K562 (cell line): ENCODE data around the gene SMCHD1. TPM values are rescaled to one million over a fixed set of nuclear protein-coding genes. Genes with fewer than 3 reads are reported as not detected.

ENCODE experiments used
- ATAC-seq: fragments of 200-7000 bp; cut with Tn5 transposase; 3 replicates; pipeline ENCODE4 v1.9.1; 2020; ENCODE audit warnings: moderate library complexity
- BruUV-seq: library from RNA; stranded (reverse); fragments of 400-500 nt; replicated peaks from 2 replicates; lab custom pipeline; 2021; lab: Mats Ljungman, UMichigan
- CTCF ChIA-PET: fragments of 300-600 bp; formaldehyde crosslinking; extraction: SDS; loops from one replicate; lab custom pipeline; 2021; ENCODE audit warnings: low intra/inter-chr PET ratio; lab: Yijun Ruan, JAX
- POLR2A ChIA-PET: fragments of 300-600, 350-650 bp; sonication (Branson Sonifier 250); formaldehyde crosslinking; extraction: SDS; loops from one replicate; lab custom pipeline; 2021; ENCODE audit warnings: antibody characterized with exemption, inconsistent platforms; lab: Yijun Ruan, JAX
- DNase-seq, 4 experiments: peaks; one replicate each; pipeline versions ENCODE4 v3.0.0 to v3.0.0-alpha.2; 2011 to 2018; ENCODE audit warnings: low spot score in 3 of 4, mixed read lengths in 3 of 4; ENCODE audit errors: extremely low read depth in 1 of 4
- FAIRE-seq: peaks from 2 replicates; lab custom pipeline; 2011; peaks lifted over from hg19 to GRCh38; lab: Jason Lieb, UNC
- H2AFZ ChIP-seq: 2 replicates; pipeline ENCODE4 v1.6.0; 2011; ENCODE audit warnings: low read depth, low read length, control low read depth, inconsistent platforms
- H3K27ac ChIP-seq: fragments of 200-600 bp; 3 replicates; pipeline ENCODE4 v1.8.0; 2011; ENCODE audit warnings: low read depth, mild to moderate bottlenecking, control low read depth, inconsistent platforms, low read length, moderate library complexity, mixed read lengths; ENCODE audit errors: extremely low read depth
- H3K27me3 ChIP-seq, 2 experiments: fragments of 300-600 bp in 1 of 2; 2 replicates in 1 of 2; 3 replicates in 1 of 2; pipeline versions ENCODE4 v1.6.0 to v1.8.0; 2011; ENCODE audit warnings: inconsistent platforms in 2 of 2, low read length in 2 of 2, mild to moderate bottlenecking in 1 of 2, mixed read lengths in 1 of 2, moderate library complexity in 1 of 2; ENCODE audit not compliant: control insufficient read depth in 2 of 2, insufficient read depth in 2 of 2
- H3K36me3 ChIP-seq: fragments of 300-600 bp; 3 replicates; pipeline ENCODE4 v1.8.0; 2011; ENCODE audit warnings: mild to moderate bottlenecking, low read length, inconsistent platforms; ENCODE audit not compliant: control insufficient read depth, insufficient read depth
- H3K4me1 ChIP-seq, 2 experiments: fragments of 200-600 bp in 1 of 2; replicated peaks in 1 of 2; 2 replicates in 1 of 2; 3 replicates in 1 of 2; pipeline versions ENCODE4 v1.5.1 to v1.8.0; 2011; ENCODE audit warnings: inconsistent platforms in 2 of 2, low read length in 2 of 2, mild to moderate bottlenecking in 1 of 2, mixed read lengths in 1 of 2, moderate library complexity in 1 of 2; ENCODE audit not compliant: control insufficient read depth in 2 of 2, insufficient read depth in 2 of 2
- H3K4me2 ChIP-seq: 2 replicates; pipeline ENCODE4 v1.6.1; 2011; ENCODE audit warnings: low read length, control low read depth, inconsistent platforms, mixed read lengths; ENCODE audit not compliant: insufficient read depth
- H3K4me3 ChIP-seq: fragments of 200-600 bp; sonication (generic), shearing (Covaris generic); 2 replicates; pipeline ENCODE4 v1.5.1; 2016; ENCODE audit warnings: control low read depth, inconsistent platforms
- H3K79me2 ChIP-seq: fragments of 200-600 bp; 3 replicates; pipeline ENCODE4 v1.8.0; 2011; ENCODE audit warnings: low read length, inconsistent platforms; ENCODE audit not compliant: control insufficient read depth, insufficient read depth
- H3K9ac ChIP-seq, 2 experiments: 2 replicates each; pipeline versions ENCODE4 v1.6.0 to v1.6.1; 2011; ENCODE audit warnings: low read depth in 2 of 2, low read length in 2 of 2, control low read depth in 1 of 2, inconsistent platforms in 1 of 2, mild to moderate bottlenecking in 1 of 2, mixed read lengths in 1 of 2; ENCODE audit not compliant: insufficient read depth in 1 of 2
- H3K9me1 ChIP-seq: one replicate; pipeline ENCODE4 v1.6.0; 2011; ENCODE audit warnings: inconsistent platforms, mild to moderate bottlenecking, low read length, moderate library complexity; ENCODE audit not compliant: control insufficient read depth, insufficient read depth
- H3K9me3 ChIP-seq: replicated peaks from 2 replicates; pipeline ENCODE4 v1.5.1; 2011; ENCODE audit warnings: low read depth, low read length, inconsistent platforms; ENCODE audit not compliant: control insufficient read depth, insufficient read depth
- H4K20me1 ChIP-seq: replicated peaks from 2 replicates; pipeline ENCODE4 v1.6.1; 2011; ENCODE audit warnings: low read length, inconsistent platforms, mixed read lengths; ENCODE audit not compliant: control insufficient read depth, insufficient read depth
- ARID2 ChIP-seq: fragments of 450-650 bp; IDR thresholded peaks from 2 replicates; pipeline ENCODE4 v1.6.1; 2017; ENCODE audit warnings: antibody characterized with exemption, mild to moderate bottlenecking
- GABPA ChIP-seq: fragments of 200-800 bp; sonication (Bioruptor generic); conservative IDR thresholded peaks from 2 replicates; pipeline ENCODE4 v1.6.1; 2016; ENCODE audit warnings: low read depth, missing genetic modification characterization, missing compliant biosample characterization
- KDM4B ChIP-seq, 2 experiments: fragments of 450-650 bp in 1 of 2; sonication (generic) in 1 of 2; IDR thresholded peaks; 2 replicates each; pipeline ENCODE4 v1.6.1; 2016 to 2017; ENCODE audit warnings: borderline replicate concordance in 2 of 2, antibody characterized with exemption in 1 of 2, low read depth in 1 of 2, mild to moderate bottlenecking in 1 of 2
- MXI1 ChIP-seq: IDR thresholded peaks from 2 replicates; pipeline ENCODE4 v1.6.1; 2011; ENCODE audit warnings: low read depth, mild to moderate bottlenecking, improper control_type of control experiment, low read length
- NCOA4 ChIP-seq: fragments of 450-650 bp; IDR thresholded peaks from 2 replicates; pipeline ENCODE4 v1.6.1; 2018; ENCODE audit warnings: mild to moderate bottlenecking; ENCODE audit not compliant: partially characterized antibody
- NRF1 ChIP-seq, 2 experiments: fragments of 450-650 bp; IDR thresholded peaks in 1 of 2; conservative IDR thresholded peaks in 1 of 2; 2 replicates each; pipeline ENCODE4 v1.6.1; 2014; ENCODE audit warnings: mild to moderate bottlenecking in 2 of 2
- PTTG1 ChIP-seq: fragments of 450-650 bp; IDR thresholded peaks from 2 replicates; pipeline ENCODE4 v1.6.1; 2016; ENCODE audit warnings: low read depth, mild to moderate bottlenecking, missing genetic modification characterization, missing compliant biosample characterization
- RBBP5 ChIP-seq: fragments of 200-600 bp; sonication (generic); IDR thresholded peaks from 2 replicates; pipeline ENCODE4 v1.6.1; 2012; ENCODE audit warnings: borderline replicate concordance, mild to moderate bottlenecking, low read length, control low read depth, inconsistent platforms; ENCODE audit not compliant: insufficient read depth, poor library complexity, severe bottlenecking
- STAG1 ChIP-seq: sonication (generic); formaldehyde crosslinking; IDR thresholded peaks from 2 replicates; pipeline ENCODE4 v1.5.0; 2020; ENCODE audit warnings: missing genetic modification reagents, borderline replicate concordance
- TOE1 ChIP-seq, 2 experiments: fragments of 450-650 bp in 1 of 2; sonication (generic) in 1 of 2; formaldehyde crosslinking in 1 of 2; IDR thresholded peaks; 2 replicates each; pipeline versions ENCODE4 v1.7.1 to v1.8.0; 2016 to 2022; ENCODE audit warnings: borderline replicate concordance in 2 of 2, mild to moderate bottlenecking in 2 of 2, antibody characterized with exemption in 1 of 2, inconsistent platforms in 1 of 2, low read depth in 1 of 2, missing genetic modification reagents in 1 of 2, moderate library complexity in 1 of 2
- YBX1 ChIP-seq: fragments of 450-650 bp; IDR thresholded peaks from 2 replicates; pipeline ENCODE4 v1.7.1; 2016; ENCODE audit warnings: mild to moderate bottlenecking
- ZEB2 ChIP-seq: fragments of 450-650 bp; IDR thresholded peaks from 2 replicates; pipeline ENCODE4 v1.6.1; 2016
- ZNF212 ChIP-seq: fragments of 450-650 bp; formaldehyde crosslinking; IDR thresholded peaks from 2 replicates; pipeline ENCODE4 v1.4.0; 2020; ENCODE audit warnings: mild to moderate bottlenecking
- ZNF3 ChIP-seq: fragments of 250-450 bp; sonication (Bioruptor Pico); IDR thresholded peaks from 2 replicates; pipeline ENCODE4 v1.5.0; 2021; ENCODE audit warnings: mild to moderate bottlenecking, moderate library complexity
- ZNF766 ChIP-seq: fragments of 200-800 bp; sonication (Bioruptor generic); conservative IDR thresholded peaks from 2 replicates; pipeline ENCODE4 v1.6.1; 2016; ENCODE audit warnings: missing genetic modification characterization, missing compliant biosample characterization
- WGBS: fragments of 100-300 bp; shearing (Covaris generic); methylation state at CpG from one replicate; pipeline ENCODE4 v1.1.6; 2016; ENCODE audit warnings: low coverage, mixed read lengths; ENCODE audit not compliant: insufficient coverage; ENCODE audit errors: missing lambda C conversion rate; 5-methylcytosine and 5-hydroxymethylcytosine counted together
- in situ Hi-C: fragments of 300-500 bp; cut with MboI; formaldehyde crosslinking; loops from 4 replicates; pipeline ENCODE4 v1.15.0; 2018; ENCODE audit warnings: inconsistent platforms, mixed read lengths
- intact Hi-C: fragments of 100-400 bp; cut with micrococcal nuclease; formaldehyde crosslinking; loops from 2 replicates; pipeline ENCODE4 v1.14.2; 2022
- polyA plus RNA-seq, 8 experiments: library from polyadenylated mRNA; depleted of rRNA in 4 of 8; stranded (reverse) in 5 of 8; unstranded in 3 of 8; fragments of >200 nt; fragmentation: Nextera tagmentation in 2 of 8; fragmentation: Illumina TruSeq in 1 of 8; extraction: Ambion mirVana in 2 of 8; extraction: Trizol in 1 of 8; gene quantifications; 2 replicates each; pipeline versions ENCODE4 v1.2.1 to v1.2.3, GENCODE V29; 2011 to 2014; ENCODE audit warnings: inconsistent platforms in 1 of 8, missing spikeins in 1 of 8
- total RNA-seq, 7 experiments: library from RNA; depleted of rRNA in 6 of 7; stranded (reverse); fragments of >200 nt in 6 of 7; fragmentation: Illumina TruSeq in 2 of 7; extraction: Trizol in 2 of 7; gene quantifications; 2 replicates each; pipeline versions ENCODE4 v1.2.1 to v1.2.3, GENCODE V29; 2011 to 2021; ENCODE audit warnings: low replicate concordance in 1 of 7
- TF ChIP-seq, protein P1 (sequence below): fragments of 200-800 bp; sonication (Bioruptor generic); IDR thresholded peaks from 2 replicates; pipeline ENCODE4 v1.6.1; 2017; ENCODE audit warnings: missing genetic modification characterization, missing compliant biosample characterization
- TF ChIP-seq, protein P2 (sequence below): sonication (generic); formaldehyde crosslinking; IDR thresholded peaks from 2 replicates; pipeline ENCODE4 v1.8.1; 2023; ENCODE audit warnings: mild to moderate bottlenecking, missing genetic modification reagents

Gene SMCHD1
- total and polyA plus RNA-seq, 9 of the 15 experiments (the other 6 are each of a cell fraction or from before 2014, with no cell fraction given): 6.3 to 144 (median 72.7) TPM

DNA sequence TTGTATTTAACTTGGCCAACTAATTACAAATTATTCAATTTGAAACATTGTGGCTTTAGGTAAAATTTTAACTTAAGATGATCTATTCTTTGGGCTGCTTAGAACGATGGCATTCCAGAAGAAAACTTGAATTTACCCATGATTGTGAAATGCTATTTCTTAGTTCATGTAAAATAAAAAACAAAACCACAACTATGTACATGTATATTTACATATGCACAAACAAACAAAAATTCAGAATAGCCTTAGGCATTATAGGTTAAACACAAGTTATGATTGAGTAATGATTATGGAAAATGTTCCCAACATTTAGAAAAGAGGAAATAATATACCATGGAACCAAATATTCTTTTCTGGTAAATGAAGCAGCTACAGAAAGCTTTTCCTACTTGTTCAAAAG is 3.5 kb upstream of the SMCHD1 start:
- Histone ChIP-seq H3K27me3 (no peaks in the 10 kb centered on the region), H3K4me2 (no peak overlapping the region), H3K9me3 (no peaks in the 10 kb centered on the region), H2AFZ (no peak overlapping the region), H3K4me3 (no peak overlapping the region), H3K79me2 (peaks cover 18% of the 10 kb centered on the region), H3K9ac (no peak overlapping the region), H3K27ac (no peak overlapping the region), H3K4me1 (peaks cover 7 to 13% of the 10 kb centered on the region in 2 experiments; a peak in 4 of 5 replicates), H3K36me3 (no peaks in the 10 kb centered on the region), H3K9me1 (no peaks in the 10 kb centered on the region), H4K20me1 (peaks cover 10% of the 10 kb centered on the region; the same call in 1 of the 2 replicates)
- FAIRE-seq (no peak), DNase-seq (no peak), ATAC-seq (no peak)
- ChIA-PET POLR2A (interaction anchor here (0.6 to 1.7 kb wide), 3 partner anchors 15 to 1975 kb away, joined by 3 to 4 read pairs (median 4); no protein-coding TSS in a partner anchor), CTCF (no interaction called here)
- in situ Hi-C loops (no loop called here), intact Hi-C loops (no loop called here)
- no TSS peak for BruUV-seq
- 22% methylated on average over 1 of the region's 1 CpG for WGBS
- TF ChIP-seq ARID2 (no peak), YBX1 (no peak), GABPA (tag) (no peak), KDM4B (IDR thresholded peaks at IDR 0.05; ENCODE audit: borderline replicate concordance in 2 of 2, low read depth in 1 of 2) (no peak), STAG1 (CRISPR knock-in tag) (no peak), MXI1 (no peak), TOE1 (IDR thresholded peaks at IDR 0.05; ENCODE audit: borderline replicate concordance) (no peak), TOE1 (CRISPR knock-in tag; IDR thresholded peaks at IDR 0.05; ENCODE audit: borderline replicate concordance, low read depth) (no peak), ZNF212 (CRISPR knock-in tag) (no peak), RBBP5 (no peak), PTTG1 (tag) (no peak), ZEB2 (no peak), ZNF3 (CRISPR knock-in tag) (no peak), ZNF766 (CRISPR knock-in tag) (no peak), NRF1 (conservative IDR thresholded peaks at IDR 0.05 in 1 of 2, IDR thresholded peaks at IDR 0.05 in 1 of 2) (no peak), NCOA4 (no peak)
- TF ChIP-seq, protein P1, sequence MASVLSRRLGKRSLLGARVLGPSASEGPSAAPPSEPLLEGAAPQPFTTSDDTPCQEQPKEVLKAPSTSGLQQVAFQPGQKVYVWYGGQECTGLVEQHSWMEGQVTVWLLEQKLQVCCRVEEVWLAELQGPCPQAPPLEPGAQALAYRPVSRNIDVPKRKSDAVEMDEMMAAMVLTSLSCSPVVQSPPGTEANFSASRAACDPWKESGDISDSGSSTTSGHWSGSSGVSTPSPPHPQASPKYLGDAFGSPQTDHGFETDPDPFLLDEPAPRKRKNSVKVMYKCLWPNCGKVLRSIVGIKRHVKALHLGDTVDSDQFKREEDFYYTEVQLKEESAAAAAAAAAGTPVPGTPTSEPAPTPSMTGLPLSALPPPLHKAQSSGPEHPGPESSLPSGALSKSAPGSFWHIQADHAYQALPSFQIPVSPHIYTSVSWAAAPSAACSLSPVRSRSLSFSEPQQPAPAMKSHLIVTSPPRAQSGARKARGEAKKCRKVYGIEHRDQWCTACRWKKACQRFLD (CRISPR knock-in tag): no peak
- TF ChIP-seq, protein P2, sequence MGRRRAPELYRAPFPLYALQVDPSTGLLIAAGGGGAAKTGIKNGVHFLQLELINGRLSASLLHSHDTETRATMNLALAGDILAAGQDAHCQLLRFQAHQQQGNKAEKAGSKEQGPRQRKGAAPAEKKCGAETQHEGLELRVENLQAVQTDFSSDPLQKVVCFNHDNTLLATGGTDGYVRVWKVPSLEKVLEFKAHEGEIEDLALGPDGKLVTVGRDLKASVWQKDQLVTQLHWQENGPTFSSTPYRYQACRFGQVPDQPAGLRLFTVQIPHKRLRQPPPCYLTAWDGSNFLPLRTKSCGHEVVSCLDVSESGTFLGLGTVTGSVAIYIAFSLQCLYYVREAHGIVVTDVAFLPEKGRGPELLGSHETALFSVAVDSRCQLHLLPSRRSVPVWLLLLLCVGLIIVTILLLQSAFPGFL: no peak
